ENCODE measurements around the gene SERPINB5.

Gene SERPINB5

GRCh38 chr18:63472380-63472779 lies 4.4 kb upstream of the SERPINB5 start:
- no peak for DNase-seq

- no peak for DNase-seq
Measured at GRCh38 chr18:63477200-63477599, 442 bp downstream of the SERPINB5 start.

- no peak for DNase-seq
Measured at GRCh38 chr18:63477968-63478367, 1.2 kb downstream of the SERPINB5 start.

- DNase-seq = no peak
Measured at GRCh38 chr18:63479826-63480225, 3.1 kb downstream of the SERPINB5 start.

- no peak for DNase-seq
Measured at GRCh38 chr18:63480476-63480875, 3.7 kb downstream of the SERPINB5 start.

- no peak for DNase-seq
Measured at GRCh38 chr18:63480915-63481314, 4.2 kb downstream of the SERPINB5 start.

- DNase-seq = no peak
Measured at GRCh38 chr18:63487676-63488075, 10.9 kb downstream of the SERPINB5 start.

- no peak for DNase-seq
Measured at GRCh38 chr18:63488160-63488559, 11.4 kb downstream of the SERPINB5 start.

- DNase-seq = no peak
Measured at GRCh38 chr18:63492851-63493250, 16.1 kb downstream of the SERPINB5 start.

- no peak for DNase-seq
Measured at GRCh38 chr18:63495675-63496074, 18.9 kb downstream of the SERPINB5 start.

GRCh38 chr18:63505566-63506335 lies 29.0 kb downstream of the SERPINB5 start:
- peak; percentile 54 for DNase-seq

GRCh38 chr18:63506336-63506646 lies 29.5 kb downstream of the SERPINB5 start:
- no peak for DNase-seq

- no peak for DNase-seq
Measured at GRCh38 chr18:63508596-63508995, 31.8 kb downstream of the SERPINB5 start.

- DNase-seq = peak; percentile 20
Measured at GRCh38 chr18:63511285-63511684, 34.5 kb downstream of the SERPINB5 start.

GRCh38 chr18:63514326-63514725 lies 37.6 kb downstream of the SERPINB5 start:
- DNase-seq = no peak

GRCh38 chr18:63514888-63515678 lies 38.3 kb downstream of the SERPINB5 start:
- DNase-seq = no peak

- DNase-seq = no peak
Measured at GRCh38 chr18:63515801-63516200, 39.0 kb downstream of the SERPINB5 start.

- DNase-seq = peak; percentile 65
Measured at GRCh38 chr18:63518178-63519012, 41.6 kb downstream of the SERPINB5 start.

- DNase-seq = no peak
Measured at GRCh38 chr18:63520053-63520685, 43.4 kb downstream of the SERPINB5 start.

- no peak for DNase-seq
Measured at GRCh38 chr18:63523660-63524059, 46.9 kb downstream of the SERPINB5 start.

GRCh38 chr18:63527251-63527650 lies 50.5 kb downstream of the SERPINB5 start:
- no peak for DNase-seq

- no peak for DNase-seq
Measured at GRCh38 chr18:63528863-63529492, 52.2 kb downstream of the SERPINB5 start.
